ENCODE measurements around the gene CFAP57. TPM values are rescaled to one million over a fixed set of nuclear protein-coding genes. Genes with fewer than 3 reads are reported as not detected.

Gene CFAP57
- polyA plus RNA-seq, 1 experiment, result 0.27 TPM

GRCh38 chr1:43272576-43273571 is 100.7 kb downstream of the CFAP57 start:
- H3K27me3 ChIP-seq (ENCODE audit: control insufficient read depth, insufficient read depth, low read length), result peaks cover 6% of the 10 kb centered on the region
- ChIA-PET POLR2A (no interaction called here), CTCF (no interaction called here)

GRCh38 chr1:43273708-43274107 is 101.6 kb downstream of the CFAP57 start:
- H3K36me3 ChIP-seq (ENCODE audit: control insufficient read depth, insufficient read depth, low read length), result no peaks in the 10 kb centered on the region
- H3K27me3 ChIP-seq (ENCODE audit: control insufficient read depth, insufficient read depth, low read length), result peaks cover 6% of the 10 kb centered on the region
- POLR2A ChIA-PET, result no interaction called here
- no peak for TF ChIP-seq CTCF (IDR thresholded peaks at IDR 0.05; ENCODE audit: insufficient read depth, low read depth, low read length)
- no peak for DNase-seq (ENCODE audit: low read depth)
- CTCF ChIA-PET, result no interaction called here
- no peak overlapping the region for H3K4me3 ChIP-seq (ENCODE audit: low read depth, low read length)

More at GRCh38 chr1:43272576-43273571, 100.7 kb downstream of the CFAP57 start:
- no peak for TF ChIP-seq CTCF (IDR thresholded peaks at IDR 0.05; ENCODE audit: insufficient read depth, low read depth, low read length)
- H3K36me3 ChIP-seq (ENCODE audit: control insufficient read depth, insufficient read depth, low read length), result no peaks in the 10 kb centered on the region
- DNase-seq (ENCODE audit: low read depth), result no peak
- no peak overlapping the region for H3K4me3 ChIP-seq (ENCODE audit: low read depth, low read length)

- Histone ChIP-seq H3K4me3 (ENCODE audit: low read depth, low read length) (no peak overlapping the region), H3K27me3 (ENCODE audit: control insufficient read depth, insufficient read depth, low read length) (peaks cover 6% of the 10 kb centered on the region), H3K36me3 (ENCODE audit: control insufficient read depth, insufficient read depth, low read length) (no peaks in the 10 kb centered on the region)
- POLR2A ChIA-PET, result no interaction called here
- no peak for DNase-seq (ENCODE audit: low read depth)
- TF ChIP-seq CTCF (IDR thresholded peaks at IDR 0.05; ENCODE audit: insufficient read depth, low read depth, low read length), result no peak
- CTCF ChIA-PET, result no interaction called here
Observed at GRCh38 chr1:43274125-43274803, 102.1 kb downstream of the CFAP57 start.

- H3K27me3 ChIP-seq (ENCODE audit: control insufficient read depth, insufficient read depth, low read length), result peaks cover 4% of the 10 kb centered on the region; the same call in 1 of the 2 replicates
- DNase-seq (ENCODE audit: low read depth), result no peak
- ChIA-PET POLR2A (no interaction called here), CTCF (no interaction called here)
- no peak overlapping the region for H3K4me3 ChIP-seq (ENCODE audit: low read depth, low read length)
- no peak for TF ChIP-seq CTCF (IDR thresholded peaks at IDR 0.05; ENCODE audit: insufficient read depth, low read depth, low read length)
- H3K36me3 ChIP-seq (ENCODE audit: control insufficient read depth, insufficient read depth, low read length), result no peaks in the 10 kb centered on the region
Observed at GRCh38 chr1:43274804-43275180, 102.7 kb downstream of the CFAP57 start.

Measured in BJ (cell line).